Inferior parietal cortex (tissue), 1 donor: Measurements from ENCODE around the gene CCNQ.

Experiments used
- DNase-seq: peaks from one replicate; pipeline ENCODE4 v3.0.0-alpha.2; 2016; ENCODE audit errors: extremely low spot score

CCNQ gene

GRCh38 chrX:153539171-153539978 lies 59.6 kb downstream of the CCNQ start:
- peak; percentile 62 for DNase-seq

- DNase-seq: no peak
Measured at GRCh38 chrX:153538424-153538823, 60.5 kb downstream of the CCNQ start.
